GM12873 (cell line): ENCODE measurements around the gene PLEKHG1.

Experiments
- TF ChIP-seq, protein P1 (sequence below): IDR thresholded peaks from 2 replicates; pipeline ENCODE4 v1.5.1; 2012; ENCODE audit warnings: low read depth, mild to moderate bottlenecking, moderate library complexity, low read length, control low read depth; ENCODE audit not compliant: insufficient read depth; ENCODE audit errors: missing control alignments

PLEKHG1 gene

DNA sequence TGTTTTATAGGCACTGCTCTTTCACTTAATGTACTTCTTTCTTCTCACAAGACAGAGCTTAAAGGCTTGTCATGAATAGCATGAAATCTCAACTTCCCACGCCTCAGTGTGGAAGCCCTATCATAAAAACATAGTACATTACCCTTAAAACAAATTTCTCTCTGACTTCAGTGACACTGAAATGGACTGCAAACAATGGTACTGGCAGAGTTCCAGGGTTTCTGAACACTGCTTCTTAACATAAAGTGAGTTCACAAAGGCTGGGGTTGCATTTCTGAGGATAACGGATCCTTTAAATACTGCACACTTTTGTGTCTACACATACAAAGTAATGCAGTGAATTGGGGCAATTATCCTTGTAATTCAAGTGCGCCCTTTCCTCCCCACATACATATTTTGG, 32.3 kb upstream of the PLEKHG1 start:
- TF ChIP-seq, protein P1, sequence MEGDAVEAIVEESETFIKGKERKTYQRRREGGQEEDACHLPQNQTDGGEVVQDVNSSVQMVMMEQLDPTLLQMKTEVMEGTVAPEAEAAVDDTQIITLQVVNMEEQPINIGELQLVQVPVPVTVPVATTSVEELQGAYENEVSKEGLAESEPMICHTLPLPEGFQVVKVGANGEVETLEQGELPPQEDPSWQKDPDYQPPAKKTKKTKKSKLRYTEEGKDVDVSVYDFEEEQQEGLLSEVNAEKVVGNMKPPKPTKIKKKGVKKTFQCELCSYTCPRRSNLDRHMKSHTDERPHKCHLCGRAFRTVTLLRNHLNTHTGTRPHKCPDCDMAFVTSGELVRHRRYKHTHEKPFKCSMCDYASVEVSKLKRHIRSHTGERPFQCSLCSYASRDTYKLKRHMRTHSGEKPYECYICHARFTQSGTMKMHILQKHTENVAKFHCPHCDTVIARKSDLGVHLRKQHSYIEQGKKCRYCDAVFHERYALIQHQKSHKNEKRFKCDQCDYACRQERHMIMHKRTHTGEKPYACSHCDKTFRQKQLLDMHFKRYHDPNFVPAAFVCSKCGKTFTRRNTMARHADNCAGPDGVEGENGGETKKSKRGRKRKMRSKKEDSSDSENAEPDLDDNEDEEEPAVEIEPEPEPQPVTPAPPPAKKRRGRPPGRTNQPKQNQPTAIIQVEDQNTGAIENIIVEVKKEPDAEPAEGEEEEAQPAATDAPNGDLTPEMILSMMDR = no peak

DNA sequence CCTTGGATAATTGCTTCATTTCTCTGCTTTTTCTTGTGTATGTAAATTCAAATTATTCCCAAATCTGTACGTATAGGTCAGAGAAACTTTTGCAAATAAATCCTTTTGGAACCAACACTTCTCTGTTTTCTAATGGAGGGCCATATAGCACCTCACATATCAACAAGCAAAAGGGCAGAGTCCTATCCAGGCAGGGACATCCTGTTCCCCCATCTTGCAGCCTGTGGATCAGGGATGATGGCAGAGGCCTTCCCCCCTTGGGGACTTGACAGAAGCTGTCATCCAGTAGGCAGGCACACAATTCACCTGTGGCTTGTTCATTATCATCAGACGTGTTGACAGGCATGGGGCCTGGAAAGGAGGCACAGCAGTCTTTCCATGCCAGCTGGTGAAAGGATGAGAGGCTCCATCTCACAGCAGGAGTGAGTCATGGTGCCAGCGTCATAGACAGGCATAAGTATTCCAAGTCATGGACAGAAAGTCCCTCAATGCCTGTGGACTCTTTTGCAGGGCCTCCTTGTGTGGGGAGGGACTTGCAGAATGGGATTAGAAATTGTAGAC, 31.8 kb upstream of the PLEKHG1 start:
- TF ChIP-seq, protein P1 = no peak

DNA sequence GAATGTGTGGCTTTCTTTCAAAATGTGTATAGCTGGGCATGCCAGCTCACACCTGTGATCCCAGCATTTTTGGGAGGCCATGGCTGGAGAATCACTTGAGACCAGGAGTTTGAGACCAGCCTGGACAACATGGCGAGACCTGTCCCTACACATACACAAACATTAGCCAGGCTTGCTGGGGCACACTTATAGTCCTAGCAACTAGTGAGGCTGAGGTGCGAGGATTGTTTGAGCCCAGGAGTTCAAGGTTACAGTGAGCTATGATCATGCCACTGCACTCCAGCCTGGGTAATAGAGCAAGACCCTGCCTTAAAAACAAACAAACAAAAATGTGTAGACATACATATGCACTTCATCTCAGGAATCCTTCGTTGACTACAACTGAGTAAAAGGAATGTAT, 31.1 kb upstream of the PLEKHG1 start:
- TF ChIP-seq, protein P1 = no peak

DNA sequence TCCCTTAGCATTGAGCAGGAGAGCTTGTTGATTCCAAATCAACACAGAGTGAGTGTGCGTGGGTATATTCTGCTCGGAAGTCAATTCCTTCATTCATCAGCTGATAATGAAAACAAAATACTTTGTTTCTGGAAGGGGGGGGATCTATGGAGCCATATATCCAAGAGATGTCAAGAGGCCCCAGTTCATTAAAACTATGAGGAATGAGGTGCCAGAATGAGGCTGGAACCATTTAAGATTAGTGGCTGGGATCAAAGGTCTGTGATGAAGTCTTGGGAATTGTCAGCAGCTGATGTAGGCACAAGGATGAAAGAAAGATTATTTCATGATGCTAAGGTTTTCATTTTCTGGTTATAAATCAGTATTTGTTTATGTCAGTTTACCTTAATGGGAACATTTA, 30.5 kb upstream of the PLEKHG1 start:
- TF ChIP-seq, protein P1 = no peak

DNA sequence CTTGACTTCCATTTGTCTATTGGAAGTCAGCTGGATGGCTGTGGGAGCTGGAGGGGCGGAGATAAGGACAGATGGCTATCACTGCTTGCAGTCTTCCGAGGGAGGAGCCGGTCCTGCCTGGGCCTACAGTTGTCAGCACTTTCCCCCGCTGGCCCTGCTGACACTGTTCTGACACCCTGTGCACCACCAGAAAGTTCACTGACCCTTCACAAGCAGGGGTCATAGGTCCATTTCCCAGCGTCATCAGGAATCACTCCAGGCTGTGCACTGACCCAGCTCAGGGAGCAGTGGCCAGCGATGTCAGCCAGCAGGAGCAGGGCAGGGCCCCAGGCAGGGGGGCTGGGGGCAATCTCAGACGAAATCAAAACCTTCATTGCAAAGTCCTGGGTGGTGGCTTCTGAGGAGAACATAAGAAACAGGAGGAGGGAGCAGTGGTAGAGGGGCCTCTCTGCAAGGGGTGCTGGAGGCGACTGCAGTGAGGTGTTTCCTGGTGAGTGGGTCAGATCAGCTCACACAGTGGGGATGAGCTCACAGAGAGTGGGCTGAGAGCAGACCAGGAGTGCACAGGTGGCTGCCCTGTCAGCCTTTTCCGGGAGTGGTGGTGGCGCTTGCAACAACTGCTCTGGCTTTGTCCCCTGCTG, 26.5 kb upstream of the PLEKHG1 start:
- TF ChIP-seq, protein P1 = no peak

DNA sequence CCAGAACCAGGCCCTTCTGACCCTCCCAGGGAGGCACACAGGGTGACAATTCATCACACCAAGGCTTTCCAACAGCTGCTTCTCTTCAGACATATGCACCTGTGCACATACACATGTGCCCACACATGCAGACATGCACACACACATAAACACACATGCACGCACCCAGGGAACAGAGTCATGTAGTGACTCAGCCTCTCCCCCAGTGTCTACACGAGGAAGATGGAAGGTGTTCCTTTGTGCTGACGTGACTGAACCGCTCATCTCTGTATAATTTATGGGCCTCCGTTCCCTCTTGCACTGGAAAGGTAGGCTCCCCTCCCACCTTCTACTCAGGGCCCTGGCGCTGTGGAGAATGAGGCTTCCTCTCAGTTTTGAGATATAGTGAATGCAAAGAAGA, 23.8 kb upstream of the PLEKHG1 start:
- TF ChIP-seq, protein P1 = no peak

DNA sequence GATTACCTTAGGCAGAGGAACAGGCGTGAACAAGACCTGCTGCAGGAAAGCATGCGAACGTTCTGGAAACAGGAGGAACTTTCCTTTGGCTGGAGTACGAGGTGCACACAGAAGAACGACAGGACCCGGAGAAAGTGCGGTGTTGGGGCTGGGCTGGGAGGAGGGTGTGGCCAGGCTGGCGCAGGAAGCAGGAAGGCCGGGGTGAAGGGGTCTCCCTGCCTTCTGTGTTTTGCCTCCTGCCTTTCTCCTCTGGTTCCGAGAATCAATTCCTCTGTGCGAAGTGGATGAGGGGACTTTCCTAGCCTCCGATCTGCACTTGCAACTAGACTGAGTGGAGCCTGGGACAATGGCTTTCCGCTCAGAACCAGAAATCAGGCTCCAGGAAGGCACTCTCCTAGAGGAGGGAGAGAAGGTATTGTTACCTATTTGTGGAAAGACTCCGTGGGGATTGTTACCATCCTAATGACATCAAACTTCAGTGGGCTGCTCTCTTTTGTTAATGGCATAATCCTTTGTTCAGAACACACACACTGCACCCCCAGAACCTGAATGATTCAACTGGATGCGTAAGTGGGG, 22.9 kb upstream of the PLEKHG1 start:
- TF ChIP-seq, protein P1 = no peak
